Ramos (cell line): Measurements from ENCODE around the gene DSPP.
"Not testable (repeated sequence)": the region's sequence is repeated elsewhere in the genome, so short reads cannot be mapped to it uniquely, and the experiment has no call there.

Experiments
- in situ Hi-C: fragments of 300-500 bp; cut with MboI; formaldehyde crosslinking; loops from one replicate; pipeline ENCODE4 v1.14.3; 2022; ENCODE audit warnings: low sequenced_read_pairs; ENCODE audit not compliant: unreplicated experiment

The DSPP gene

GRCh38 chr4:87608229-87608628 lies at the start of gene DSPP:
TSS of gene DSPP (plus strand) at chr4:87608529. CDS start at chr4:87610909, 2,380 bp downstream.
- in situ Hi-C loops: no loop called here

GRCh38 chr4:87559090-87559837 lies 49.1 kb upstream of the DSPP start:
- in situ Hi-C loops: no loop called here

GRCh38 chr4:87560802-87561201 lies 47.5 kb upstream of the DSPP start:
- in situ Hi-C loops: no loop called here

- in situ Hi-C loops: no loop called here
Measured at GRCh38 chr4:87565746-87566145, 42.6 kb upstream of the DSPP start.

- in situ Hi-C loops: no loop called here
Measured at GRCh38 chr4:87566276-87566675, 42.1 kb upstream of the DSPP start.

- in situ Hi-C loops: no loop called here
Measured at GRCh38 chr4:87567191-87567590, 41.1 kb upstream of the DSPP start.

GRCh38 chr4:87570290-87570805 lies 38.0 kb upstream of the DSPP start:
- in situ Hi-C loops: no loop called here

- in situ Hi-C loops: not testable (repeated sequence)
Measured at GRCh38 chr4:87574376-87574775, 34.0 kb upstream of the DSPP start.

- in situ Hi-C loops: no loop called here
Measured at GRCh38 chr4:87574996-87575395, 33.3 kb upstream of the DSPP start.

GRCh38 chr4:87575408-87575807 lies 32.9 kb upstream of the DSPP start:
- in situ Hi-C loops: no loop called here

GRCh38 chr4:87575983-87576382 lies 32.3 kb upstream of the DSPP start:
- in situ Hi-C loops: no loop called here

- in situ Hi-C loops: no loop called here
Measured at GRCh38 chr4:87579478-87579877, 28.9 kb upstream of the DSPP start.

- in situ Hi-C loops: no loop called here
Measured at GRCh38 chr4:87580057-87580456, 28.3 kb upstream of the DSPP start.

- in situ Hi-C loops: no loop called here
Measured at GRCh38 chr4:87584222-87584908, 24.0 kb upstream of the DSPP start.

- in situ Hi-C loops: no loop called here
Measured at GRCh38 chr4:87589531-87589930, 18.8 kb upstream of the DSPP start.

GRCh38 chr4:87592124-87592523 lies 16.2 kb upstream of the DSPP start:
- in situ Hi-C loops: no loop called here

- in situ Hi-C loops: no loop called here
Measured at GRCh38 chr4:87601361-87601760, 7.0 kb upstream of the DSPP start.

- in situ Hi-C loops: no loop called here
Measured at GRCh38 chr4:87614292-87614890, 6.1 kb downstream of the DSPP start.

- in situ Hi-C loops: no loop called here
Measured at GRCh38 chr4:87616268-87616667, 7.9 kb downstream of the DSPP start.

GRCh38 chr4:87620086-87620485 lies 11.8 kb downstream of the DSPP start:
- in situ Hi-C loops: no loop called here

- in situ Hi-C loops: no loop called here
Measured at GRCh38 chr4:87620491-87620890, 12.2 kb downstream of the DSPP start.
